HG02571 (cell line): ENCODE results near the gene FOCAD.

Experiments
- ATAC-seq: cut with Tn5 transposase; IDR thresholded peaks from one replicate; pipeline ENCODE4 v1.9.1; 2021; ENCODE audit warnings: mild to moderate bottlenecking, moderate library complexity; ENCODE audit not compliant: unreplicated experiment

The FOCAD gene

GRCh38 chr9:20729523-20729922 lies 45.5 kb downstream of the FOCAD start:
- no peak for ATAC-seq

GRCh38 chr9:20732118-20732517 lies 48.1 kb downstream of the FOCAD start:
- ATAC-seq, result no peak

GRCh38 chr9:20734275-20734674 lies 50.2 kb downstream of the FOCAD start:
- ATAC-seq, result no peak

GRCh38 chr9:20740304-20740703 lies 56.2 kb downstream of the FOCAD start:
- no peak for ATAC-seq

- ATAC-seq, result no peak
Measured at GRCh38 chr9:20740929-20741582, 57.0 kb downstream of the FOCAD start.

DNA sequence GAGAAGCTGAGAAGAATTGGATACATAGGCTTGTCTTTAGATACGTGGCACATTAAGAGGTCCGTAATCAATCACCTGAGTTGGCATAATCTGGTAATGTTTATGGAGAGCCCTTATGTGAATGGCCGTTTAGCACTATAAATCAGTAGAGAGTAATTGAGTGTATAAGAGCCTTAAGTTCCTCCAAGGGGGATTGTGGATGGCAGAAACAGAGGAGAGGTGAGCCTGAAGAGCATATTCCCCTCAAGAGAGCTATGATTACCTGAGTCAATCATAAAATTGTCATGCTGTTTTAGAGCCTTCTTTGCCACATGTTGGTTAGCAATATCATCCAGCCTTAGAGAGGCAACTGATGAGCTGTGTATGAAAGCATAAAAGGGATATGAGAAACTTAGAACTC lies 58.8 kb downstream of the FOCAD start:
- no peak for ATAC-seq

DNA sequence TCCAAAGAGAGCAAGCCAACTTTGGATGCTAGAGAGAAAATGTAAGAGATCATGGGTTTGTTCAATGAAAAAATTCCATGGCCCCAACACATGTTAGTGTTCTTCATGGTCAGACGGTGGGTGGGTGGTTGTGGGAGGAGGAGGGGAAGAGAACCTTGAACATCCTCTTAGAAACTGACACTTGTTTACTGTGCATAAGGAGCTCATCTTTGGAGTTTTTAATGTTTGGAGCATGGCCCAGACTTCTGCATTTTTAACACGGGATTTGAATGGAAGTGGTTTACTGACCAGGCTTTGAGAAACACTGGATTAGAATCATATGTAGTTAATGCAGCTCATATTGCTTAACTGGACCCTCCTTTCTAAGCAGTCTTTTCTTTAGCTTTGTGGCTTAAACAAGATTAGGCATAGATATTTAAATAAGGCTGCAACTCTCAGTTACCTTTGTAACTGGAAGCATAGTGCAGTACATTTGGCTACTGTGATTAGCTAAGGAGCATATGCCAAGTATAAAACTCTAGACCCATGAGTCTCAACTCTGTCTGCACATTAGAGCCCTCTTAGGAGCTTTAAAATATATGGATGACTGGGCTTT lies 60.1 kb downstream of the FOCAD start:
- ATAC-seq, result no peak

DNA sequence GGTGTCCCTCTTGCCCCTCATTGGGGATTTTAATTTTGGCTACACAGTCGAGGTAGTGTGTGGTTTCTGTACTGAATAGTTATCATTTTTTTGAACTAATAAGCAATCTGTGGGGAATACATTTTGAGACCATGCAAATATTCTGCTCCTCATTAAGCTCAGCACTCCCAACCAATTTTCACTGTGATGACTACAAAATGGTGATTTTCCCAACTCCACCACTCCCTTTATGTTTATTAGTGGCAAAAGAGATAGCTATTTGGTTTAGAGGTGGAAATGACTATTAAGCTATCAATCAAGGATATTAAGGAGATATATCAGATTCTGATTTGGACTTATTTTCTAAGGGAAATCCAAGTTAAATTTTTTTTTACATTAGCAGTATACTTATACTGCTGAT lies 62.9 kb downstream of the FOCAD start:
- ATAC-seq, result no peak

- ATAC-seq, result no peak
Measured at GRCh38 chr9:20749496-20750198, 65.6 kb downstream of the FOCAD start.

DNA sequence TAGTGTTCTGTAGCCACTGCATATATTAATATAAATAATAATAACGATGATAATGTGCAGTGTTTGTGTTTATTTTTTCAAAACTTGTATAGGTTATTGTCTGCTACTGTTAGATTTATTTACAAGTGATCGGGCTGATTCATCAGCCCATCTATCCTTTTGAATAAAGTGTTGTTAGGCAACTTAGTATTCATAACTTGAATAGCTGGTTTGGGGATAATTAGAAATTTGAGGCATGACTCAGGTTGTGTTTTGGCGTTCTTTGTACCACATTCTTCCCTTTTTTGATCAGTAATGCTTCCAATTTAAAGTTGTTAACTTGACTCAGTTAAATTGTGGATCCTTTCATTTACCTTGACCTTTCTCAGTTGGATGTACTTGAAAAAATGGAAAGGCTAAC lies 69.7 kb downstream of the FOCAD start:
- no peak for ATAC-seq

- ATAC-seq, result no peak
Measured at GRCh38 chr9:20754556-20754955, 70.5 kb downstream of the FOCAD start.

GRCh38 chr9:20760246-20760891 lies 76.3 kb downstream of the FOCAD start:
- no peak for ATAC-seq

DNA sequence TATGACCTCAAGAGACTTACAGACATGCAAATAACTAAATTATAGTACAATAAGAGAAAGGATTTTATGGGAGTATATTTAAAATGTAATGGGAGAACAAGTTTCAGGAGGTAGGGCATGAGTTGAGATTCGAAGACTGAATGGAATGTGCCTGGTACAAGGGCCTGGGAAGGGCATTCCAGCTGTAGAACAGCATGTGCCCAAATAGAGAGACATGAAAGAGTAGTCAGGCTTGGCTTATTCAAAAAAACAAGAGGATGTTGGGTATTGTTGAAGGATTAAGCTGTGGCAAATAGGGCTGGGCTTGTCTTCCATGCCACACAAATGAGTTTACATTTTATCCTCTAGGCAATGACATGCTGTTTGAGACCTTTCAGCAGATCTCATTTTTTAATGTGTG lies 86.9 kb downstream of the FOCAD start:
- ATAC-seq, result no peak

GRCh38 chr9:20771729-20772128 lies 87.7 kb downstream of the FOCAD start:
- no peak for ATAC-seq

DNA sequence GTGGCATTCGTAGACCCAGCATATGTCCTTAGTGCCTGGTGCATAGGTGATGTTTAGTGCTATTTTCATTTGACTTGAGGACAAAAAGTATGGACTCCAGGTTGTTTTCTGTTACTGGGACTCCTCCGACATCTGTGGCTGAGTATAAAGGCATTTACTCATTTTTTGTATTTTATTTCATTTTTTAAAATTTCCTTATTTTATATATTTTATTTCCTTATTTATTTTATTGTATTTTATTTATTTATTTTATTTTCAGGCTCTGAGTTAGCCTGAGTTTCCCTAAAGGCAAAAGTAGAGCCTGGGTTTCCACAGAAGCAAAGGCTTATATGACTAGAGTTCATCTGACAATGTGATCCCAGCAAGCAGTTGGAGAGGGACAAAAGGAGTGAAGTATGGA lies 91.6 kb downstream of the FOCAD start:
- ATAC-seq, result no peak

GRCh38 chr9:20781092-20781491 lies 97.0 kb downstream of the FOCAD start:
- ATAC-seq, result no peak

GRCh38 chr9:20782289-20782688 lies 98.2 kb downstream of the FOCAD start:
- no peak for ATAC-seq

- ATAC-seq, result no peak
Measured at GRCh38 chr9:20783057-20784038, 99.3 kb downstream of the FOCAD start.

- no peak for ATAC-seq
Measured at GRCh38 chr9:20784196-20784595, 100.1 kb downstream of the FOCAD start.

- ATAC-seq, result no peak
Measured at GRCh38 chr9:20786807-20787206, 102.7 kb downstream of the FOCAD start.
